ENCODE data around the gene WIPI1.
A peak's percentile ranks its signal among the peaks of the same experiment; 100 is the strongest.
"Not testable (repeated sequence)": the region's sequence is repeated elsewhere in the genome, so short reads cannot be mapped to it uniquely, and the experiment has no call there.

Gene WIPI1

DNA sequence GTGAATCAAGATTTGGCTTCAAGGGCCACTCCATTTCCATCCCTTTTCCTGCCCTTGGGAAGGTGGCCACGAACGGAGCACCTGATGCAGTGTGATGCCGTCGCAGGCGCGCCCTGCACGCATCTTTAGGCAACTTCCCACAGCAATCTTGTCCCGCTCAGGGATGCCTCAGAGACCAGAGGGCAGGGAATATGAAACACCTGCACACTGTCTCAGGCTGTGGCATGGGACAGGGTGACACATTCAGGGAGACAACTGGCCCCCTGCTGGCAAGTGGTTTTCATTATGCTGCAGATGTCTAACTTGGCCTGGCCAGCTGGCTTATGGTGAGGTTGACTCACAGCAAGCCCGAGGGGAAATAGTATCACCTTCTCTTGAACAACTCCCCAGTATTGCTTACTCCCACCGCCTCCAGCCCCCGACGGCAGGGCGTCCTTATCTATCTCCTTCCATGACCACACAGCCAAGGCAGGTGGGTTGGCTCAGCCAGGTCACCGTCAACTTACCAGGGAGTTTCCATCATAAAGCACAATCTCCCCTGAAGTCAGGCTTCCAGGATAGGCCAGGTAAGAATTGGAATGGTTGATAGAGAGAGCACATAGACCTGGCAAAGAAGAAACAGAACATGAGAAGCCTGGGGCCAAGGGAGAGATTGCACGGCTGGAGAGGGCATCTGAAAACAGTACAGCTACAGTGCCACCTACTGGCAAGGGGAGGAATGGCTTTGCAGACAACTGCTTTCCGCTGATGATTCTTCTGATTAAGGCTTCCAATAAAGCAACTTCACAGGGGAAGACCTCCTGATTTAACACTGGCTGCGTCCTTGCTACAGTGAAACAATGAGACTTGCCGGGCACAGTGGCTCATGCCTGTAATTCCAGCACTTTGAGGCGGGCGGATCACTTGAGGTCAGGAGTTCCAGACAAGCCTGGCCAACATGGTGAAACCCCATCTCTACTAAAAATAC is 21.1 kb downstream of the WIPI1 start:
- peak; percentile 82 for DNase-seq

DNA sequence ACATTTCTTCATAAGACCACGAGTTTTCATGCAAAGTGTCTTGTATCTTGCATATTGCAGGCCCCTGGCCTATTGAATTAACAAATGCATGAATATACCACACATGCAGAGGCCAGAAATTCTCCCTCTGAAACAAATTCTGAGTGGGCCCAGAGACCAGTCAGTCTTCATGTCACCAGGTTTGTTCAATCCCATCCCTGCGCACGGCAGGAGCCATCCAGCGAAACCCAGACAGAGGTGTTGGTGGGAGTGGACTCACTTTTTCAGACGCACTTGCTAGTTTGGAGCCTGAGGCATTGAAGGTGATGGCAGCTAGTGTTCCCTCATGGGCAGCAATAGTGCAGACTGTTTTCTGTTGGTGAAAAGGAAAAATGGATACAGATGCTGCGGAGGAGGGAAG is 21.9 kb downstream of the WIPI1 start:
- DNase-seq: no peak

DNA sequence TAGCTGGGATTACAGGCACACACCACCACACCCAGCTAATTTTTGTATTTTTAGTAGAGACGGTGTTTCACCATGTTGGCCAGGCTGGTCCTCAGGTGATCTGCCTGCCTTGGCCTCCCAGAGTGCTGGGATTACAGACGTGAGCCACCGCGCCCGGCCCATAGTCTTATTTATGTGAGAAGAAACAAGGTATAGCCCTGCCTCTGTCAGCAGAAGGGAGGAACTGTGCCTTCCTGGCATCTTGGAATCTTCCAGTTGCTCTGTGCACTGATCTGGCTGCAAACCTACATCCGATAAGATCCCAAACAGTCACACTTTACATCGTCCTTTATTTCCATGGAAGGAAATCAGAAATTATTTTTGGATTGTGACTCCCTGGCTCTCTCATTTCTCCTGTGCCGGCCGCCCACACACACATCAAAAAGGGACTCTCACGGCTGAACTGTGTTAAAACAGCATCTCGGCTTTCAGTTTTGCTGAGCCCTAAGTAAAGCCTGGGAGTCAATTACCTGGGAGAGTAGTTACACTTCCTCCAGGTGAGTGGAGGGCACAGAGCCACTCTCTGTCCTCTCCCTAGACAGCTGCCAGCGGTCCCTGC is 23.3 kb downstream of the WIPI1 start:
- no peak for DNase-seq

DNA sequence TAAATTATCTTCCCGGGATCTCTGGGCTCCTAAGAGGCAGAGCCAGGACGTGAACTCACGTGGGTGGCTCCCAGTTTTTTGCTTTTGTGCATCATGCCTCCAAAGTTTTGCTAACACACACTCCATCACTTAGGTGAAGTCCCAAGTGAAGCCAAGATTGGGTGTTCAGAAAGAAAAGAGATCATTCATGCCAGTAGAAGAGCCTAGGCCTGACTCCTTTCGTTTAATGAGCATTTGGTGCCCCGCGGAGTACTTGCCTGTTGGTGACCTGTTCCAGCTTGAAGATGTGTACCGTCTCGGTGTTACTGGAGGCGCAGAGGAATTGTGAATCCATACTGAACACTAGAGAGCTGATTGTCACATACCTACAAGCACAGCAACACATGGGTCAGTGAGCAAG is 24.1 kb downstream of the WIPI1 start:
- DNase-seq: no peak

DNA sequence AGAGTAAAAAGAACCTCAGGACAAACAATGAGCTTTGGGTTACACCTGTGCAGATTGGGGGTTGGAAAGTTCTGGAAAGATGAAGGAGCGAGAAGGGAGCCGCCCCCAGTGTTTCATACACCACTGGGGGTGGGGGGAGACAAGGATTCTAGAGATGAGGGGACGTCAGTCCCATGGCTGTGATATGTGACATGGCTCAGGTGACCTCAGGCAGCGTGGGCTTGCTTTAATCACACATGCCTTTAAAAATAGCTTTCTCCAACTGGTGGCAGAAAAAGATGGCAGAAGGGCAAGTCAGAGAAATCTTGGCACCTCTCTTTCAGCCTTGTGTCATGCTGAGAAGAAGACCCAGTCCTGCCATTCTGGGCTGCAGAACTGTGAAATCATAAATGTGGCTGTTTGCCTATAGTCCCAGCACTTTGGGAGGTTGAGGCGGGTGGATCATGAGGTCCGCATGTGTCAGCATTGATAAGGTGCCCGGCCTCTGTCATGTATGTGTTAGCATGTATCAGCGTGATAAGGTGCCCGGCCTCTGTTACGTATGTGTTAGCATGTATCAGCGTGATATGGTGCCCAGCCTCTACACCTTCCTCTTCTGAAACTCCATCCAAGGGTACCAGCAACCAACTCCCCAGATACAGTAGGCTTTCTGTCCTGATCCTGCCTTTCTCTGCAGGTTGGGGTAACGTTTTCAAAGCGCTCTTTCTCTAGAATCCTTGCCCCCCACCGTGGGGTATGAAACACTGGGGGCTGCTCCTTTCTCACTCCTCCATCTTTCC is 25.0 kb downstream of the WIPI1 start:
- no peak for DNase-seq

DNA sequence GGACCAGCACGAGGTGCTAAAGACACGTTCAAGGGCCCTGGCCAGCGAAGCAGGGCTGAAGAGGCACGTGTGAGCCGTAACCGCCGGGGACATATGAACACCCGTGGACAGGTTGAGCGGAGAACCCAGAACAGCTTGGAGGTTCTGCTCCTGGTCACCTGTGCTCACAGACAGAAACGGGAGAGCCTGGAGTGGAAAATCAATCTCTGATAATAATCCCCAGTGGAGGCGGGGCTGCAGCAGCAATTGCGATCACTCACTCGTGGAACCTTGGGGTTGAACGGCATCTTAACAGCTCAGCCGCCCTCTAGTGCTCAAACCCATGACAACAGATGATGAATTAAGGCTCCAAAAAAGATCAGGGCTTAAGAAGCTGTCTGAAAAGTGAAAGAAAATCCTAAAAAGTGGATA is 25.6 kb downstream of the WIPI1 start:
- peak; percentile 38 for DNase-seq

DNA sequence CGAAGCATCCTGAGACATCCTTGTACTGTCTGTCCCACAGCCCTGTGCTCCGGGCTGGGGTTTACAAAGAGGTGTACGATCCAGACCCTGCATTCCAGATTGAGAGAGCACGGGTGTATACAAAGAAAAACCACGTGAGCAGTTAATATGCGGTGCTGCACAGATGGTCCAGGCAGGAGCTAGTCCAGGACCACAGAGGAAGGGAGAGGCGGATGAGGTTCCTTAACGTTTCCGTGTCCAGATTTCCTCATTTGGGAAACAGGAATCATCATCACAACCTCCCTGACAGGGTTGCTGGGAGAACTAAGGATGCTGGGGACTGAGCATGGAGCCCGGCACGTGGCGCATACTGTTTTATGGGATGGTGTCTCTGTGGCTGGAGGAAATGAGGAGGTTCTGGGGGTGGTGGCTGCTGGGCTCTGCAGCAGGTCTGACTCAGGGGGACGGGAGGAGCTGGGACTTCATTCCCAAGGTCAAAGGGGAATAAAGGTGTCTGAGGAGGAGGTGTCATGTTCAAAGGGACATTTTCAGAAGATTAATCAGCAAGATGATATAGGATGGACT is 26.2 kb downstream of the WIPI1 start:
- DNase-seq: no peak

DNA sequence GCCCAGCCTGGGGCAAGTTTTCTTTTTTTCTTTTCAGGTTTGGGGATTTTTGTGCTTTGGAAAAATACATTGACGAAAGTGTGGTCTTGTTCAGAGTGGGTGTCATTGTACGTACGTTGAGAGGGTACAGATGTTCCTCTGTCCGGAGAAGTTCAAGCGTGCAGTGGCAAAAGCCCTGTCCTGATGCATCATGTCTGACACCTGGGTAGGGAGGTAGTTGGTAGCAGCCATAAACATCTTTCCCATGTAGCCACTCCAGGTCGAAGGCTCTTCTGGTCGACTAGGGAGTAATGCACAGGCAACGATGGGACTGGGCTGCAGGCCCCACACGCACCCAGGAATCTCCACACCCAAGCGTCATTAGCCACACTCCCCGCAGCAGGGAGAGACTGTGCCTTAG is 27.4 kb downstream of the WIPI1 start:
- DNase-seq: no peak

DNA sequence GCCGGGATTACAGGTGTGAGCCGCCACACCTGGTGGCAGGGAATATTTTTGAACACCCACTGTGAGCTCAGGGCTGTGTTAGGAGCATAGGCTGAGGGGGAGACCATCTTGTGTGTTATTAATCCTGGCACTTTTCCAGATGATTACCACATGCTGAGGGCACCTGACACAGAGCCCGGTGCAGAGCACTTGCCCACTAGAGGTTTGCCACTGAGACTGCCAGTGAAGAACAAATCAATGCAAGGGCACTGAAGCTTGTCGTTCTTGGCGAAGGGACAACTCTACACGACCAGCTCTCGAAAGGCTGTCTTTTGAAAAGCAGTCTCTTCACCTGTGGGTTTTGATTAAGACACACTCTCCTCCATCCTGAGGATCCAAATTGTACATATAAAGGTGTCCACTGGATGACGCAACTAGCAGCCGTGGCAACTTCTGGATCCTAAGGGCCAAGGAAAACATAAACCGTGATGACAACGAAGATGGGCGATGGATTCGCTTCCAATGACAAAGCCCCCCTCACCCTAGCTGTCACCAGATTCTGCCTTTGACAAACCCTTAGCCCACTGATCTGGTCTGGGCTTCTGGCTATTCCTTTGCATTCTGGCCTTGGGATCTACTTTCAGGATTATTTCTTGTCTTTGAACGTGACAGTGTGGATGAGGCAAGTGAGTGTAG is 28.7 kb downstream of the WIPI1 start:
- DNase-seq: no peak

DNA sequence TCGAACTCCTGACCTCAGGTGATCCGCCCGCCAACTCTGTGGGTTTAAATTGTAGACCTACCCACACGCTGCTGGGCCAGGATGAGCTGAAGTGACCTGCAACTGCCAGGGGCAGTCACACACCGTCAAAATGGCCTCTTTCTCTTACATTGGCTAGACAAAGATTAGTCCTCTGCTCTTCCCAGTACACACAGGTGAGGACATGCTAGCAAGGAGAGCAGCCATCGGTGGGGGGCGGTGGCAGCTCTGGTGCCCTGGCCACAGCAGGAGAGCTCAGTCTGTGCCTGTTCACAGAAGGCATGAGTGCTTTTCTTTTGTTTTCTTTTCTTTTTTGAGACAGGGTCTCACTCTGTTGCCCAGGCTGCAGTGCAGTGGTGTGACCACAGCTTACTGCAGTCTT is 29.7 kb downstream of the WIPI1 start:
- no peak for DNase-seq

DNA sequence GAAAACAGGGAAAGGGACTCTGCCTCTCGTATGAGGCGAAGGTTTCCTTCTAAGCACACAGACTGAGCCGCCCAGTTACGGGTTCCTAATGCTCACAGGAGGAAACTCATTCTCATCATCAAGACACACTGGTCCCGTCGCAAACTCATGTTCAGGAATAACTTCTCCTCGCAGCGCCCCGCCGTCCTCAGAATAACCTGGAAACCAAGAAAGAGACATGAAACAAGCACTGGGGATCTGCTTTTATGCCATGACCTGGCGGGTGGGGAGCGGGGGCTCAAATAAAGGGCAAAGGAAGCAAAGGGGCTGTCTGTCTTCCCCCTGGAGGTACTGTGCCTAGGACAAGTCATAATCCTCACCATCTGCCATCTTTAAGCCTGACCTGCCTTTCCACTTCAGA is 31.3 kb downstream of the WIPI1 start:
- no peak for DNase-seq

DNA sequence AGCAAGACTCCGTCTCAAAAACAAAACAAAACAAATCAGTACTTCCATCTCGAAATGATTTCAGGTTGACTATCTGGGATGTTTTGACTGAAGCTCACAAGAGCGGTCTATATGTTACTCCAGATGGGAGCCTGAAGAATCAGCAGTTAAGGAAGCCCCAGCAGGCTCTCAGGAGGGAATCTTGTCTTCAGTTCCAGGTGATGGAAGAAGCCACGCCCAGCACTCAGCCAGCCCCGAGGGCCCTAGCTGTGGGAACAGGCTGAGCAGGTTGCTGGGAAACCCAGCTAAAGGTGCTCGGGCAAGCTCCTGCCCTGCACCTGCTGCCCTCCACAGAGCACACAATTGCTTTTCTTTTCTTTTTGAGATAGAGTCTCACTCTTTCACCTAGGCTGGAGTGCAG is 32.4 kb downstream of the WIPI1 start:
- DNase-seq: no peak

DNA sequence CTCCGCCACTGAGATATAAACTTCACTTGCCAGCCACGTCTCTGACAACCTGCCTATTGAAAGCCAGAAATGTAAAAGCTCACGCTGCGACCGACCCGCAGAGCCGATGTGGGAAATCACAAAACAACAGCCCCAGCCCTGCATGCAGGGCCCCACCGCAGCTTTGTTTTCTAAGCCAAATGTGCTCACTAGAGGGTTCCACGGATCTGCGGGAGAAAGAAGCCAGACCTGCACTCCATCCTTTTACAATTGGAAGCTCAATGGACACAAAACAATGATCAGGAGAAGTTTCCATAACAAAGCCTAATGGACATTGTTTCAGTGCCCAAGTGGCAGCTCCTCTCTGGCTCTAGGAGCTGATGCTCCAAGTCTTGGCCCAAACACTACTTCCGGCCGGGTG is 33.1 kb downstream of the WIPI1 start:
- DNase-seq: no peak

DNA sequence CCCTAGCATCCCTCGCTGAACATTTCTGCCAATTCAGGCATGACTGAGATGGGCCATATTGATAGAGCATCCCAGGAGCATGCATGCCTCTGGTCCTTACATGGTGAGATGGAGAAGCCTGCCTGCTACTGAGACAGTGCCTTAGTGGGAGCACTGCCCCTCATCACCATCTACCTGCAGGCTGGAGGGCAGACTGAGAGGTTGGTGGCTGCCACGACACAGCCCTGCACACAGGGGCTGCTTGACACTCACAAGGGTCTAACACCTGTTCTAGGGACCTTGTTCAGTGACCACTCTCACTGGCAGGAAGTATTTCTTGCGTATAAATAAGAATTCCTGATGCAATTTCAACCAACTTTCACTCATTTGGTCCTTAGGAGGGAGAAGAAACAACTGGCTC is 34.0 kb downstream of the WIPI1 start:
- no peak for DNase-seq

DNA sequence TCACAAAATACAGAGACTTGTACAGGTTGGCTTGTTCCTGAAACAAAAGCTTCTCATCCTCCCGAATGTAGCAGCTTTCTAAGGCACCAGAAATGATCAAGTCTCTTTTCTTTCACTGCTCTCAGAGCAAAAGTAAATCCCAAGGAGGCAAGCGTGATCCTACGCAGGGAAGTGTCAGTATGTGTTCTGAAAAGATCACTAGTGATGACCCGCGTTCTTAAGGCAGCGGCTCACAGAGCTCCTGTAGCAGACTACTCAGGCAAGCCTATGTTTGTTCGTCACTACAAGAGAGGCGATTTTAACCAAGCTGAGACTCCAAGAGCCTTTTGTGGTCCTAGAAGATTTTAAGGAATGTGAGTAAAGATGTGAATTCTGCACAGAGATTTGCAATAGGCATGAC is 34.5 kb downstream of the WIPI1 start:
- DNase-seq: no peak

DNA sequence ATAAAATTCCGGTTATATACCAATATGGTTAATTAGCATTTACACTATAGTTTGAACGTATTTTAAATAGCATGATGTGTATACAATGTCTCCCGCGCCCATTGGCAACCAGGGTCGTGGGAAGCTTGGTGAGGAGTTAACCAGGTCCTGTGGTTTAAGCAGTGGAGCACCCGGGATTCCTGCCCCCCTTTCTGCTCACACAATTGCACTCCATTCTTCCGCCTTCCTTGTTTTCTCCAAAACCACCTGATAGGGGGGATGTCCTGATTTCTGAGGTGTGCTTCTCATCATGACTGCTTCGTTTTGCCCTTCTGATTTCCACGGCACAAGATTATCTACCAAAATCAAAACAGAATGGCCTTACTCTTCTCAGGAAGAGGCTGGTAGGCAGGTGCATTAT is 35.8 kb downstream of the WIPI1 start:
- no peak for DNase-seq

DNA sequence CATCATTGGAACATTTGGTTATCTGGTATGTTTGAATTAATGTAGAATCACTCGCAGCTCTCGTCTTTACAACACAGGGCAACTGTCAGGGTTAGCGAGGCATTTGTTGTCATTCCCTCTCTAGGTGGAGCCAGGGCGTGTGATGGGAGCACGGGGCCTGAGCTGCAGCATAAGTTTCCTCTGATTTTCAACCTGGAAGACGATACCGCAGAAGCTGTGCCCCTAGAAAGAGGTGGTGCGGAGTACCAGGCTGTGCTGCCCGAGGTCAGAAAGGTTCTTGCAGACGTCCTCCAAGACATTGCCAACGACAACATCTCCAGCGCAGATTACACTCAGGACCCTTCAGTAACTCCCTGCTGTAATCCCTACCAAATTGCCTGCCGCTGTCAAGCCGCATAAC is 37.2 kb downstream of the WIPI1 start:
- DNase-seq: no peak

DNA sequence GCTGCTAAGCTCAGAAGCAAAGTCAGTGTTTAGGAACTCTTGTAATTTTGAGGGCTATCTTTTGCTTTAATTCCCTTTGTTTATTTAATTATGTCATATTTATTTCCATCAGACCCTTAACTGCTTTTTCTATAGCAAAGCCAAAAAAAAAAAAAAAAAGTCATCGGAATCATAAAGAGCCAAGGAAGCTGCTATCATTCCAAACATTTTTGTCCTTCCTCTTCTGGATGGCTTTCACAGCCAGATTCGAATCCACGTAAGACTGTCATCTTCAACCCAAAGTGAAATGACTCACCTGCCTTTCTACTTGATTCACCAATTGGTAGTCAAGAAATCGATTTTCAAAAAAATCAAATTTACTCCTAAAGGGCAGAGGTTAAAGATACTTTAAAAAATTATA is 38.4 kb downstream of the WIPI1 start:
- DNase-seq: no peak

DNA sequence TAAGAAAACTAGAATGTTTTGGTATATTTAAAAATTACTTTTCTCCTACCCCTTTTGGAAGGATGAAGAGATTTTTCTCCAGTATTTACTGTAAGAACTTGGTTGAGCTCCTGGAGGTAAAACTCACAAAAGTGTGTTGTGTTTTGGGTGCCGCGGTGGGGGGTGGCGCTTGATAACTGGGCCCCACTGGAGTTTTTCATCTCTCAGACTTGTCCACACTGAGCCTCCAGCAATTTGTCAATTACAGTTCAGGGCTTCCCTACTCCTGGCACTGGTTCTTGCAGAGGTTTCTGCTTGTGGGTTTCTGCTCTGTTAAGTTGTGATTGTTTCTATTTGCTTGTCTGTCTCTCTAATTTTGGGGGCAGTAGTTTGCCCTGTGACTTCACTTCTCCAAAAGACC is 40.0 kb downstream of the WIPI1 start:
- no peak for DNase-seq

DNA sequence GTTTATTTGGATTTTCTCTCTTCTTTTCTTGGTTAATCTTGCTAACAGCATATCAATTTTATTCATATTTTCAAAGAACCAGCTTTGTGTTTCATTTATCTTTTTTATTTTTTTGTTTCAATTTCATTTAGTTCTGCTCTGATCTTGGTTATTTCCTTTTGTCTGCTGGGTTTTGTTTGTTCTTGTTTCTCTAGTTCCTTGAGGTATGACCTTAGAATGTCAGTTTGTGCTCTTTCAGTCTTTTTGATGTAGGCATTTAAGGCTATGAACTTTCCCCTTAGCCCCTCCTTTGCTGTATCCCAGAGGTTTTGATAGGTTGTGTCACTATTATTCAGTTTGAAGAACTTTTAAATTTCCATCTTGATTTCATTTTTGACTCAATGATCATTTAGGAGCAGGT is 42.4 kb downstream of the WIPI1 start:
- DNase-seq: not testable (repeated sequence)

DNA sequence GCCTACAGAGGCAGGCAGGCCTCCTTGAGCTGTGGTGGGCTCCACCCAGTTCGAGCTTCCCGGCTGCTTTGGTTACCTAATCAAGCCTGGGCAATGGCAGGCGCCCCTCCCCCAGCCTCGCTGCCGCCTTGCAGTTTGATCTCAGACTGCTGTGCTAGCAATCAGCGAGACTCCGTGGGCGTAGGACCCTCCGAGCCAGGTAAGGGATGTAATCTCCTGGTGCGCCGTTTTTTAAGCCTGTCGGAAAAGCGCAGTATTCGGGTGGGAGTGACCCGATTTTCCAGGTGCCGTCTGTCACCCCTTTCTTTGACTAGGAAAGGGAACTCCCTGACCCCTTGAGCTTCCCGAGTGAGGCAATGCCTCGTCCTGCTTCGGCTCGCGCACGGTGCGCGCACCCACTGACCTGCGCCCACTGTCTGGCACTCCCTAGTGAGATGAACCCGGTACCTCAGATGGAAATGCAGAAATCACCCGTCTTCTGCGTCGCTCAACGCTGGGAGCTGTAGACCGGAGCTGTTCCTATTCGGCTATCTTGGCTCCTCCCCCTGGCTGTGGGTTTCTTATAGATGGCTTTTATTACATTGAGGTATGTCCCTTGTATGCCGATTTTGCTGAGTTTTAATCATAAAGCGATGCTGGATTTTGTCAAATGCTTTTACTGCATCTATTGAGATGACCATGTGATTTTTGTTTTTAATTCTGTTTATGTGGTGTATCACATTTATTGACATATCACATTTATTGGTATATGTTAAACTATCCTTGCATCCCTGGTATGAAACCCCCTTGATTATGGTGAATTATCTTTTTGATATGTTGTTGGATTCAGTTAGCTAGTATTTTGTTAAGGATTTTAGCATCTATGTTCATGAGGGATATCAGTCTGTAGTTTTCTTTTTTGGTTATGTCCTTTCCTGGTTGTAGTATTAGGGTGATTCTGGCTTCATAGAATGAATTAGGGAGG is 43.4 kb downstream of the WIPI1 start:
- DNase-seq: peak; percentile 71

DNA sequence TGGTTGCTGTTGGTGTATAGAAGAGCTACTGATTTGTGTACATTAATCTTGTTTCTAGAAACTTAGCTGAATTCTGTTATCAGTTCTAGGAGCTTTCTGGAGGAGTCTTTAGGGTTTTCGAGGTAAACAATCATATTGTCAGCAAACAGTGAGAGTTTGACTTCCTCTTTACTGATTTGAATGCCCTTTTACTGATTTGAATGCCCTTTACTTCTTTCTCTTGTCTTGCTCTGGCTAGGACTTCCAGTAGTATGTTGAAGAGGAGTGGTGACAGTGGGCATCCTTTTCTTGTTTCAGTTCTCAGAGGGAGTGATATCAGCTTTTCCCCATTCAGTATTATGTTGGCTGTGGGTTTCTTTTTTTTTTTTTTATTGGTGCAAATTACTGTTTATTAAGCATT is 49.6 kb downstream of the WIPI1 start:
- DNase-seq: not testable (repeated sequence)
